ENCODE data around the gene PHLDA2. TPM values are rescaled to one million over a fixed set of nuclear protein-coding genes. Genes with fewer than 3 reads are reported as not detected.
A peak's percentile ranks its signal among the peaks of the same experiment; 100 is the strongest.

The PHLDA2 gene
- total and polyA plus RNA-seq, 2 donors (not counting 1 experiment from before 2014, with no cell fraction given) = 1.4 TPM; not detected in 1

GRCh38 chr11:2882396-2883110 is 46.7 kb downstream of the PHLDA2 start:
- Histone ChIP-seq H3K4me3 (ENCODE audit: control extremely low read depth in 1 of 5, extremely low read depth in 1 of 5, insufficient read depth in 1 of 5, low read depth in 2 of 5, low read length in 4 of 5) (no peak overlapping the region), H3K27ac (ENCODE audit: low read length in 2 of 2) (no peak overlapping the region), H2AFZ (ENCODE audit: insufficient read depth, low read depth, low read length, poor library complexity, severe bottlenecking) (no peak overlapping the region), H3K27me3 (replicated peaks in 1 of 4; ENCODE audit: control extremely low read depth in 1 of 4, control insufficient read depth in 3 of 4, insufficient read depth in 4 of 4, low read length in 3 of 4) (peaks cover 0 to 39% (median 7%) of the 10 kb centered on the region in 4 experiments), H3K36me3 (replicated peaks in 1 of 2; ENCODE audit: control extremely low read depth in 1 of 2, control insufficient read depth in 1 of 2, extremely low read depth in 1 of 2, insufficient read depth in 2 of 2, low read length in 1 of 2) (no peaks in the 10 kb centered on the region), H3K9ac (ENCODE audit: low read length) (no peak overlapping the region), H4K20me1 (ENCODE audit: control insufficient read depth, insufficient read depth, low read length, poor library complexity, severe bottlenecking) (no peaks in the 10 kb centered on the region), H3K4me1 (ENCODE audit: control insufficient read depth in 2 of 2, insufficient read depth in 2 of 2, low read length in 2 of 2) (peaks cover 9 to 15% of the 10 kb centered on the region in 2 donors), H3K9me3 (ENCODE audit: control extremely low read depth in 1 of 3, control insufficient read depth in 2 of 3, insufficient read depth in 1 of 3, low read length in 2 of 3) (peaks cover 0 to 2% (median 0%) of the 10 kb centered on the region in 3 donors), H3K79me2 (ENCODE audit: control insufficient read depth, insufficient read depth, low read length) (no peaks in the 10 kb centered on the region), H3K4me2 (replicated peaks; ENCODE audit: low read depth, low read length, poor library complexity, severe bottlenecking) (no peak overlapping the region)
- peaks cover 12% of the 10 kb centered on the region for H3K4me1 Mint-ChIP-seq
- peak overlapping the region; percentile 74 for H3K4me3 Mint-ChIP-seq
- no peak for DNase-seq
- intact Hi-C loops (cut with micrococcal nuclease) = no loop called here
- POLR2A ChIA-PET = interaction anchor here (0.6 kb wide), 1 partner anchor 1973 kb away, joined by 5 read pairs; no protein-coding TSS in a partner anchor
- no peak for ATAC-seq (ENCODE audit: low read depth)
- CTCF ChIA-PET = interaction anchor here (1.1 to 16.1 kb wide), 3 partner anchors 9 to 462 kb away, joined by 4 to 595 read pairs (median 6); no protein-coding TSS in a partner anchor
- peak overlapping the region; percentile 6 for H3K27ac Mint-ChIP-seq
- 87% methylated on average over 11 of the region's 11 CpGs for WGBS (ENCODE audit: insufficient coverage)
- H3K9me3 Mint-ChIP-seq (ENCODE audit: insufficient read depth) = no peaks in the 10 kb centered on the region
- peaks cover 29% of the 10 kb centered on the region for H3K27me3 Mint-ChIP-seq
- no peak for TF ChIP-seq EZH2 (IDR thresholded peaks at IDR 0.05; ENCODE audit: borderline replicate concordance, insufficient read depth, low read depth, low read length, poor library complexity, severe bottlenecking)
- TF ChIP-seq CTCF (IDR thresholded peaks at IDR 0.05) = no peak

DNA sequence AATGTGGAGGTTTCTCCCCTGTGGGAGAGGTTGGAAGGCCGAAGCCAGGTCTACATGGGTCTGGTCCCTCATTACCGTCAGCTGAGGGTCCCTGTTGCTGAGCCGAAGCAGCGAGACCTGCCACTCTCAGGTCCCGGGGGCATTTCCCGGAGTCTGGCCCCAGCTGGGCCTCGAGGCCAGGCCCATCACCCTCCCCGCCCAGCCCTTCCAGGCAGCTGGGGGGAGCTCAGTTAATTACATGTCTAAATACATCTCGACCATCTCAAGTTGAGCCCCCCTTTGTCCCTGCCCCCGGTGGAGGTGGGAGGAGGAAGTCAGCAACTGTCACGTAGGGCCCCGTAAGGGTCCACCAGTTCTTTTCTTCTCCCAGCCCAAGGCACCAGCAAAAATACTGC is 47.2 kb downstream of the PHLDA2 start:
- H3K9ac ChIP-seq (ENCODE audit: low read length) = no peak overlapping the region
- H3K9me3 ChIP-seq (ENCODE audit: control extremely low read depth in 1 of 3, control insufficient read depth in 2 of 3, insufficient read depth in 1 of 3, low read length in 2 of 3) = peaks cover 0 to 6% (median 0%) of the 10 kb centered on the region in 3 donors
- WGBS (ENCODE audit: insufficient coverage) = 69% methylated on average over 6 of the region's 12 CpGs
- H2AFZ ChIP-seq (ENCODE audit: insufficient read depth, low read depth, low read length, poor library complexity, severe bottlenecking) = no peak overlapping the region
- ATAC-seq (ENCODE audit: low read depth) (no peak), DNase-seq (no peak)
- no peaks in the 10 kb centered on the region for H3K79me2 ChIP-seq (ENCODE audit: control insufficient read depth, insufficient read depth, low read length)
- H3K4me2 ChIP-seq (replicated peaks; ENCODE audit: low read depth, low read length, poor library complexity, severe bottlenecking) = no peak overlapping the region
- Mint-ChIP-seq H3K4me1 (peaks cover 9% of the 10 kb centered on the region), H3K27ac (no peak overlapping the region), H3K9me3 (ENCODE audit: insufficient read depth) (no peaks in the 10 kb centered on the region), H3K4me3 (no peak overlapping the region), H3K27me3 (peaks cover 31% of the 10 kb centered on the region)
- ChIA-PET POLR2A (no interaction called here), CTCF (interaction anchor here (16.1 kb wide), 1 partner anchor 350 kb away, joined by 595 read pairs; no protein-coding TSS in a partner anchor)
- intact Hi-C loops (cut with micrococcal nuclease) = no loop called here
- no peak overlapping the region for H3K4me3 ChIP-seq (ENCODE audit: control extremely low read depth in 1 of 5, extremely low read depth in 1 of 5, insufficient read depth in 1 of 5, low read depth in 2 of 5, low read length in 4 of 5)
- H3K4me1 ChIP-seq (ENCODE audit: control insufficient read depth in 2 of 2, insufficient read depth in 2 of 2, low read length in 2 of 2) = peaks cover 9 to 15% of the 10 kb centered on the region in 2 donors
- peaks cover 0 to 39% (median 7%) of the 10 kb centered on the region in 4 experiments for H3K27me3 ChIP-seq (replicated peaks in 1 of 4; ENCODE audit: control extremely low read depth in 1 of 4, control insufficient read depth in 3 of 4, insufficient read depth in 4 of 4, low read length in 3 of 4)
- no peaks in the 10 kb centered on the region for H4K20me1 ChIP-seq (ENCODE audit: control insufficient read depth, insufficient read depth, low read length, poor library complexity, severe bottlenecking)
- TF ChIP-seq CTCF (IDR thresholded peaks at IDR 0.05) (no peak), EZH2 (IDR thresholded peaks at IDR 0.05; ENCODE audit: borderline replicate concordance, insufficient read depth, low read depth, low read length, poor library complexity, severe bottlenecking) (no peak)
- H3K36me3 ChIP-seq (replicated peaks in 1 of 2; ENCODE audit: control extremely low read depth in 1 of 2, control insufficient read depth in 1 of 2, extremely low read depth in 1 of 2, insufficient read depth in 2 of 2, low read length in 1 of 2) = no peaks in the 10 kb centered on the region
- no peak overlapping the region for H3K27ac ChIP-seq (ENCODE audit: low read length in 2 of 2)

Data from B cell (primary cell).